Subcutaneous adipose tissue (tissue), 4 donors: ENCODE results near the gene KCNK2. TPM values are rescaled to one million over a fixed set of nuclear protein-coding genes. Genes with fewer than 3 reads are reported as not detected.

Experiments
- CTCF ChIP-seq: fragments of 450-650 bp; IDR thresholded peaks from one replicate; pipeline ENCODE4 v1.5.1; 2016; ENCODE audit warnings: low read depth, mild to moderate bottlenecking, control low read depth, antibody characterized with exemption, moderate library complexity
- total RNA-seq, 4 donors: library from RNA; depleted of rRNA; stranded (reverse); fragments of >200 nt; gene quantifications; one replicate each; pipeline ENCODE4 v1.1.0, GENCODE V29; 2016

KCNK2 gene
- total RNA-seq, 4 donors from 2014 or later: 0.33 to 2.9 (median 1.5) TPM

- TF ChIP-seq CTCF: no peak
These were observed 64.5 kb downstream of the KCNK2 start for GRCh38 chr1:215147024-215147423.

GRCh38 chr1:215151841-215152549 lies 69.5 kb downstream of the KCNK2 start:
- no peak for TF ChIP-seq CTCF

DNA sequence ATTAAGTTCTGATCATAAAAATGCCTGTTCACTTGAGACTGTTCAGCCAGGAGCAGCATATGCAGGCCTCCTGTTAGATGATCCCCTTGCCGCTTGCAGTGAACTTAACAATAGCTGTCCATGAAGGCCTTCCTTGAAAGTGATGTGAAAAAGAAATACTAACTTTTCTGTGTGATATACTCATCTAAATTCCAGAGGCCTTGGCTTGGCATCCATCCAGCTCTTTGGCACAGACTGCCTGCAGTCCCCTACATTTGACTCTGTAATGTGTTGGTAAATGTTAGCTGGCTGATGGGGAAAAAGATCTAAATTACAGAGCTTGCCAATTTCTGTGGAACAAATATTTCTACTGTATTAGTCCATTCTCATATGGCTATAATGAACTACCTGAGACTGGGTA lies 73.7 kb downstream of the KCNK2 start:
- TF ChIP-seq CTCF: no peak

DNA sequence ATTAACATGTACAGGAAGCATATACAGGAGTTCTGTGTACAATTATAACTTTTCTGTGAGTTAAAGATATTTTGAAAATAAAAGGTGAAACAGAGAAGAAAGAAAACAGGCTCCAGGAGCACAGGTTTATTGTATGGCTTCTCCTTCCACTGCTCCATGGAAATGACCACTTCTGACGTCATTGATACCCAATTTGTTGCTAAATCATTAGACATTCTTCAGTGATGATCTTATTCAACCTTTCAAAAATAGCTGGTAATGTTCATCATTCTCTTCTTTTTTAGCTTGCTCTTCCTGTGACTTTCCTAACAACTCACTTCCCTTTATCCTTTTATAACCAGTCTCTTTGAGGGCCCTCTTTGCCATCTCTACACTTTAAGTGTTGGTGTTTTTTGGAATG lies 77.8 kb downstream of the KCNK2 start:
- no peak for TF ChIP-seq CTCF

DNA sequence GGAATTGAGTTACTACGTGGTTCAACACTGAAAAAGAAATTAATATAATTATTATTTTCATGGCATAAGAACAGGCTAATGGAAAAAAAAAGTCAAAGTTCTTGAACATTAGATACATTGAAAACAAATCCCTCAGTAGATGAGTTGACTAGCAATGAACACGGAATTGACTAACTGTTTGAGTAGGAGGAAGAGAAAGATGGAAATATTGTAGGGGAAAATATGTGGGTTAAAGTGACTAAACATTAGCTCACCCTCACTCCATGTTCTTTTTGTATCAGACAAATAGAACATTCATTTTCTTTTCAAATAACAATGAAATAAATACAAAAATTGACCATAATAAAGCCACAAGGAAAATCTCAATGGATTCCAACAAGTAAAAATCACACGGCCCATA lies 84.3 kb downstream of the KCNK2 start:
- no peak for TF ChIP-seq CTCF

DNA sequence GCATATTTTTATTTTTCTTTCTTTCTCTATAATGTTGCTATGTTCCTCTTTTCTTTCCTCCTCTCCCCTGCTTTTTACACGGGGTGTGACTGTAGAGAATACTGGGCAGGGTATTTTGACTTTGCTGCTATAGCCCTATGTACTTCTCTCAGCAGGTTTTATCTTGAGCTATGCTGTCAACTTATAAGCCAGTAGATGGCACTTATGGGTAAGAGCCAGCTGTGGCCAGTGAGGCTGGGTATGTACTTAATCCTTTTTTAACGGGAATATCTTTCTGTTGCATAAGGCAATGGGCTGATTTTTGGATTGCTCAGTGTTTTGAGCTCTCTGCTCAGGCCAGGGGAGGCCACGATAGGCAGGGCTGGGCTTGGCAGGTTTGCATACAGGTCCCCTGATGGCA lies 99.0 kb downstream of the KCNK2 start:
- no peak for TF ChIP-seq CTCF

- TF ChIP-seq CTCF: no peak
These were observed 102.6 kb downstream of the KCNK2 start for GRCh38 chr1:215185067-215185620.
